Stimulated activated CD4-positive, alpha-beta T cell treated with anti-CD3 and anti-CD28 coated beads, Interleukin-4, amount 100 ng/mL, for 4 hours (primary cell): ENCODE measurements around the gene TMEM120B.
"Not testable (repeated sequence)": the region's sequence is repeated elsewhere in the genome, so short reads cannot be mapped to it uniquely, and the experiment has no call there.

Experiments
- DNase-seq, 2 experiments: peaks; one replicate each; pipeline ENCODE4 v3.0.0-alpha.2; 2020

The TMEM120B gene

DNA sequence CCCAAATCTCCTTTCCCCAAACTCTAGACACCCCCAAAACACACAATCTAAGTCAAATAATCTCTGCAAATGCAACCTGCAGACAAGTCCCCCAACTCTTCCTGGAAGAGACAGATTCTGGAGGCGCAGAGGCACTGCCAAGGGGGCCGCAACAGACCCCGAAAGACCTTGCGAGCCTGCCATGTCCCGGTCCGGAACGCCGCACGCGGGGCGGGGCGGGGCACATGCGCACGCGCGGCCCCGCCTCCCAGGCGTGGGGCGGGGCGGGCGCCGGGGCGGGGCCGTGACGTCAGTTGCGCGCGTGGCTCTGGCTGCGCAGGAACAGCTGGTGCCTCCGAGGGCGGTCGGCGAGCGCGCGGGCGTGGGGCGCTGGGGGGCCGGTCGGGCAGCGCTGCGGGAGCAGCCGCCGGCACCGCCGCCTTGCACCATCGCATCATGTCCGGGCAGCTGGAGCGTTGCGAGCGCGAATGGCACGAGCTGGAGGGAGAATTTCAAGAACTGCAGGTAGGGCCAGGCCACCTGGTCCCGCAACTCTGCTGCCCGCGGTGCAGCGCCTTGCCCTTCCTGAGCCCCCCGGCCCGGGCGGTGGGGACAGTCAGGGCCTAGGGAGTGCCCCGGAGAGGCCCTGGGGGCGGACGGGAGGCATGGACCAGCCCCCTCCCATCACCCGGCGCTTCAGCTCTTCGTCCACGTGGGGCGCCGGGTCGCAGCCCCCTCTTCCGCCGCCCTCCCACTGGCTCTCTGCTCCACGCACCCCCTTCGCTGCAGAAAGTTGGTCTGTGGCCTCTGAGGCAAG lies at the start of gene TMEM120B:
Gene TMEM120B, plus strand, starts transcription at position 292 of the 796 bp plus-strand sequence. Its CDS starts 144 bp downstream, at position 436.
- peak; percentile 82 to 86 for DNase-seq

DNA sequence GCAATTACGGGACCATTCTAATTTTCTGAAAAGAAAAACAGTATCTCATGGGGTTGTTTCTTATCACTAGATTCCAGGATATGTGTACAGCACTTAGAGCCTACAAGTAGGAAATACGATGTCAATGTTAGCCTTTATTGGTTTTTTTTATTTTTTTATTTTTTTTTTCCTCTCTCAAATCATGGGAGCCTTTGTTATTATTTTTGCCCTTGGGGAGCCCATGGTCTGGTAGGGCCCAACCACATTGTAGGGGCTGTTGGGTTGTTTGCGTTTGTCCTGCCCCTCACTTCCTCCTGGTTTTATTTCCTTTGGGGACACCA lies 49.0 kb upstream of the TMEM120B start:
- no peak for DNase-seq

DNA sequence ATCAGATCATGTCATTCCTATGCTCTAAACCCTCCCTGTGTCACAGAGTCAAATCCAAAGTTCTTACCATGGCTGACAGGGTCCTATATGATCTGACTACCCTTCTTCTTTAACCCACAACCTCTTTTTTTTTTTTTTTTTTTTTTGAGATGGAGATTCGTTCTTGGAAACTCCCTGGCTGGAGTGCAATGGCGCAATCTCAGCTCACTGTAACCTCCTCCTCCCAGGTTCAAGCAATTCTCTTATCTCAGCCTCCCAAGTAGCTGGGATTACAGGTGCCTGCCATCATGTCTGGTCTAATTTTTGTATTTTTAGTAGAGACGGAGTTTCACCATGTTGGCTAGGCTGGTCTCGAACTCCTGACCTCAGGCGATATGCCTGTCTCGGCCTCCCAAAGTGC lies 45.7 kb upstream of the TMEM120B start:
- DNase-seq = not testable (repeated sequence)

DNA sequence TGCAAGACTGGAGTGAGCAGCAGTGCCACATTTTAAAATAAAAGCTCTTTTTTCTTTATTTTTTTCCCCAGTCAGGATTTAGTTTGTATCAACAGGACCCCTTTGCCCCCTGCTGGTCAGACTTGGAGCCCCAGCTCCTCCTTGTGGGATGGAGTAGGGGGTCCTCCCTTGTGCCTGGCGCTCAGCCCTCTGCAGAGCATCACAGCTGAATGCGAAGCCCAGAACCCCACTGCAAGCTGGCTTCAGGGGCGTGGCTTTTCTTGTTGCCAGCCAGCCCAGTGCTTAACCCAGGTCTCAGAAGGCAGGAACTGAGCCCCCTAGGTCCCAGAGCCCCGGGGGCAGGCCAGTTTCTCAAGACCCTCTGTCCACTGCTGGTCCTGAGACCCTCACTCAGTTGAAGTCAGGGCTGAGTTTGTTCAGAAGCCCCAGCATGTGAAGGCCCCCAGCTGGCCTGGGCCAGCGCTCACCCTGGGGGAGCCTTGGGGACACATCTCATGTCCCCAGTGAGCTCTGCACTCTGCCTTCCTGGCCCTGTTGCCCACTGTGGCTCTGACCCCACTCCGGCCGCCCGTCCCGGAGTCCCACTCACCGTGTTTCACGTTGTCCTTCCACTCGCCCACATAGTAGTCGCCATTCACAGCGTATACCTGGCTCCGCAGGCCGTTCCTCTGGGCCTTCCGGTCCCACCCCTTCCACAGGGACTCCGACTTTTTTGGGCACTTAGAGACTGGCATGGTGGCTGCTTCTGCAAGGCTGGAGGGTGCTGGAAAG lies 43.6 kb upstream of the TMEM120B start:
- peak; percentile 52 for DNase-seq

DNA sequence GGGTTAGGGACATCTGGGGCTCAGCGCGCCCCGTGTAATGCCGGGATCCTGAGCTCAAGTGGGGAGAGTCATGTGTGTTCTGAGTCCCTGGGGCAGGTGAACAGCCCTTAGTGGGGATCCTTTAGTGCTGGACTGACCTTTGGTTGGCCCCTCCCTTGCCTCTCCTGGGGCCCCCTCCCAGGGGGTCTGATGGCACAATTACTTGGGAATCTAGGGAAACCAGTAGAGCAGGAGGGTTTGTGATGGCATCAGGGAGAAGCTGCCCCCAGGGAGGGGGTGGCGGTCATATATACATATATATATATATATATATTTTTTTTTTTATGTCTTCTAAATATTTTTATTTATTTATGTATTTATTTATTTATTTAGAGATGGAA lies 43.0 kb upstream of the TMEM120B start, which contains the start of gene MORN3:
Gene MORN3, minus strand, starts transcription at position 134 of the 380 bp plus-strand sequence. CDS start 171 bp downstream, outside the sequence.
- no peak for DNase-seq

DNA sequence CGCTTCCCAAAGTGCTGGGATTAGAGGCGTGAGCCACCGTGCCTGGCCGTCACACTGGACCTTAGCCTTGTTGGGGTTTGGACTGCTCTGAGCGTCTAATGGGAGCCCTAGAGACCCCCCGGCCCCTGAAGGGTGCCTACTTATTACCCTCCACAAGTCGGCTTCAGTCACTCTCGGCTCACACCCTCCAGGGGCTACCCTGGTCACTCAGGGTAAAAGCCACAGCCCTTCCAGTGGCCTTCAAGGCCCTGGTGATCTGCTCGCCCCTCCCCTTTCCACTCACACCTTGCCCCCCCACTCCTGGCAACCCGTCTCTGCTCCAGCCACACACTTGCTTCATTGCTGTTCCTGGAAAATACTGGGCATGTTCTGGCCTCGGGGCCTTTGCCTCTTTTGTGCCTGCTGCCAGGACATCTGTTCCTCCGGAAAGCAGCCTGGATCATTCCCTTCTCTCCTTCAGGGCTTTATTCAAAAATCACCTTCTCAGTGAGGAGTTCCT lies 39.5 kb upstream of the TMEM120B start:
- no peak for DNase-seq

DNA sequence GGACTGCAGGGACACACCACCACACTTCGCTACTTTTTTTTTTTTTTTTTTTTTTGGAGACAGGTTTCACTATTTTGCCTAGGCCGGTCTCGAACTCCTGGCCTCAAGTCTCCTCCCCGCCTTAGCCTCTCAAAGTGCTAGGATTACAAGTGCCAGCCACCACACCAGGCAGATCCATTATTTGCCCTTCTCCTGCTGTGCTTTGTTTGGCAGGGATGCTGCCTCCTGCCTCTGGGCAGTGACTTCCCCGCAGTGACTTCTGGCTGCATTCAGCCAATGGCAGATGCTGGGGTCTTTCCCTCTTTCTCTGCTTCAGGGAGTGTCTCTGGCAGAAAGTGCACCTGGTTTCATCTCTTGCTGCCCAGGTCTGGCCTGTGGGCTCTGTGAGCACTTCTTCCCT lies 36.4 kb upstream of the TMEM120B start:
- no peak for DNase-seq

DNA sequence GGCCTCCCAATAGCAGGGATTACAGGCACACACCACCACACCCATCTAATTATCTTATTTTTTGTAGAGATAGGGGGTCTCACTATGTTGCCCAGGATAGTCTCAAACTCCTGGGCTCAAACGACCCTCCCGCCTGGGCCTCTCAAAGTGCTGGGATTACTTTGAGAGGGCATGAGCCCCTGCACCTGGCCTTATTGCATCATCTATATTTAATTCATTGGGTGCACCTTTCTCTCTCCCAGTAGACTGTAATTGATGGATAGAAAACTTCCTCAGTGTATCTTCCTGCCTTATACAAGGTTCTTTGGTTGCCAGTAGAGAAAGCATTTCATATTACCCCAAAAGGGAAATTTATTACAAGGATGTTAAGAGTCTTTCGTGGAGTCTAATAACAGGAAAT lies 34.2 kb upstream of the TMEM120B start:
- no peak for DNase-seq

DNA sequence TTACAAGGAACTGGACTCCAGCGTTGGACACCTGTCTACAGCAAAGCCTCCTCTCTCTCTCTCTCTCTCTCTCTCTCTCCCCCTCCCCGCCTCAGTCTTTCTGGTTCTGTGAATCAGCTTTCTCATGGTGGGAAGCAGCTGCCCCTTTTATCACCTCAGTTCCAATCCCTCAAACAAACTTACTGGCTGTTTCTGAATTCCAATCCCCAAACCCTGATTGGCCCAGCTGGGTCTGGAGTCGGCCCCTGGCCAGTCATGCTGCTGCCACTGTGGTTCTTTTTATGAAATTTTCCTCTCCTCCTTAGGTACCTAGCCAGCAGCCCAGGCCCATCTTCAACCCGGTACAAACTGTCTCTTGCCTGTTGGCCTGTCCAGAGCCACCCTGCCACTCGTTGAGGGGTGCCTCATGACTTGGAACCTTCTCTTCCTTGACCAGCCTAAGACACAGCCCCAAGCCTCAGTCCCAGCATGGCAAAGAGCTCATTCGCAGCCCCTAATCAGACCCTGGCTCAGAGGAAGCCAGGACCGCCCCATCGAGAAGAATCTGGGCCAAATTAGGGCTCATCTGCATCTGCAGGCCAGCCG lies 33.7 kb upstream of the TMEM120B start:
- DNase-seq = no peak

DNA sequence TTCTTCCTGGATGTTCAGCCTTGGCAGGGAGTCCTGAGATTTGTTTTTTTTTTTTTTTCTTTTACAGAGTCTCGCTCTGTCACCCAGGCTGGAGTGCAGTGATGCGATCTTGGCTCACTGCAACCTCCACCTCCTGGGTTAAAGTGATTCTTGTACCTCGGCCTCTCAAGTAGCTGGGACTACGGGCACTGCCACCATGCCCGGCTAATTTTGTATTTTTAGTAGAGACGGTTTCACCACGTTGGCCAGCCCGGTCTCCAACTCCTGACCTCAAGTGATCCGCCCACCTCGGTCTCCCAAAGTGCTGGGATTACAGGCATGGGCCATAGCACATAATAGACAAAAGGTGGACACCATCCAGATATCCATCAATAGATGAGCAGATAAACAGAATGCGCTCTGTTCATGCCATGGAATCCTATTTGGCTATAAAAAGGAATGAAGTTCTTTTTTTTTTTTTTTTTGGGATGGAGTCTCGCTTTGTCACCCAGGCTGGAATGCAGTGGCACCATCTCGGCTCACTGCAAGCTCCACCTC lies 32.8 kb upstream of the TMEM120B start:
- not testable (repeated sequence) for DNase-seq

DNA sequence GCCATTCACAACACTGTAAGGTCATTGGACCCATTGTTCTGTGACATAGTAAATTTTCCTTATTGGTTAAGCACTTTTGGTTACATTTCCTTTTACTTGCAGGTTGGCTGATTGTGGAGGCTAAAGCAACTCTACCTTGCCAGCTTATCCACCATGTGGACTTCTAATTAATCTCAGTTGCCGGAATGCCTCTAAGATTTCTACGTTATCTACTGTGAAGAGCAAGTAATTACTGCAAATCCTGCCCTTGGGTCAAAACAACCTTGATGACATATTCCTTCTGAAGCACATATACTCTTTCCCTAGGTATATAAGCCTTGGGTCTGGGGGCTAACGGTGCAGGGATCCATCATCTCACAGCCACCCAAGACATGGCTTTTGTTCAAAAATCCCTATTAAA lies 23.6 kb upstream of the TMEM120B start:
- DNase-seq = no peak

DNA sequence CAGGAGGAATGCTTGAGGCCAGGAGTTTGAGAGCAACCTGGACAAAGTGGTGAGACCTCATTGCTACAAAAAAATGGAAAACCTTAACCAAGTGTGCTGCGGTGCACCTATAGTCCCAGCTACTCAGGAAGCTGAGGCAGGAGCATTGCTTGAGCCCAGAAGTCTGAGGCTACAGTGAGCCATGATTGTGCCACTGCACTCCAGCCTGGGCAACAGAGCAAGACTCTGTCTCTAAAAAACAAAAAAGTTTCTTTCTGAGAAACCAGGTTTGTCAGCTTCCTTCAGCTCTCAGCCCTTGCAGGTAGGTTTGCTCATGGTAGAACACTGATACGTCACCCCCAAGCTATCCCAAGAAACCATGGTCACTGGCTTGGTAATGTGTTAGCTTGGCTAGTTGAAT lies 23.1 kb upstream of the TMEM120B start:
- DNase-seq = no peak

DNA sequence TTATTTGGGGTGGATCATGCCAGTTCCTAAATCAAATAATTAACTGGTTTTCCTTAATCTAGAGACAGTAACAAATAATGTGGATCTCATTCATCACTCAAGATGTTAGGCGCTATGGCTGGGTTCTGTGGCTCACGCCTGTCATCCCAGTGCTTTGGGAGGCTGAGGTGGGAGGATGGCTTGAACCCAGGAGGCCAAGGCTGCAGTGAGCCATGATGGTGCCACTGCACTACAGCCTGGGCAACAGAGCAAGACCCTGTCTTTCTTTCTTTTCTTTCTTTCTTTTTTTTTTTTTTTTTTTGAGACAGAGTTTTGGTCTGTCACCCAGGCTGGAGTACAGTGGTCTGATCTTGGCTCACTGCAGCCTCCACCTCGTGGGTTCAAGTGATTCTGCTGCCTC lies 19.8 kb upstream of the TMEM120B start:
- DNase-seq = not testable (repeated sequence)

DNA sequence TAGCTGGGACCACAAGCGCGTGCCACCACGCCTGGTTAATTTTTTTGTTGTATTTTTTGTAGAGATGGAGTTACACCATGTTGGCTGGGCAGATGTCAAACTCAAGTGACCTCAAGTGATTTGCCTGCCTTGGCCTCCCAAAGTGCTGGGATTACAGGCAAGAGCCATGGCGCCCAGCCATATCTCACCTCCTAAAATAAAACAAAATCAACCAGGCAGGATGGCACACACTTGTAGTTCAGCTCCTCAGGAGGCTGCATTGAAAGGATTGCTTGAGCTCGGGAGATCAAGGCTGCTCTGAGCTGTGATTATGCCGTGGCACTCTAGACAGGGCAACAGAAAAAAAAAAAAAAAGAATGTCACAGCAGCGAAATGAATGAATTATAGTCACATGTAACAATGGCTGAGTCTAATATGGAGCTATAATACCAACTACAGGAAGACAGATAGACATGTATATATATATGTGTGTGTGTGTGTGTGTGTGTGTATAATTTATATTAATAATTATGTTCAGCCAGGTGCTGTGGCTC lies 19.3 kb upstream of the TMEM120B start:
- no peak for DNase-seq

DNA sequence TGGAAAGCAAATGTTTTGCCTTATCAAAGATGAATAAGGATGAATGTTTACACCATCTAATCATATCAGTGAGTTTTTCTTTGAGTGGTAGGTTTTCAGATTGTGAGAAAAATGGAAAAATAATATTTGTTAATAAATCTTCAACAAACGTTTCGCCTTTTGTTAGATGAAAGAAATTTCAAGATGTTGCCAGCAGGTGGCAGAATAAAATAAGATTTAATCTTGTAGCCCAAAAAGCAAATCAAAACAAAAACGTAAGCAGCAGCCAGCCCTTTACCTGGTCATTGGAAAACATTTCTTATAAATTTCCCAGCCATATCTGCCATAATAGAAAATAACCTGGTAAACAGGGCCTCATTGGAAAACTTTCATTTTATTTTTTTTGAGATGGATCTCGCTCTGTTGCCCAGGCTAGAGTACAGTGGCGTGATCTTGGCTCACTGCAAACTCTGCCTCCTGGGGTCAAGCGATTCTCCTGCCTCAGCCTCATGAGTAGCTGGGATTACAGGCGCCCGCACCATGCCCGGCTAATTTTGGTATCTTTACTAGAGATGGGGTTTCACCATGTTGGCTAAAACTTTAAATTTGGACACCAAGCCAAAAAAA lies 15.4 kb upstream of the TMEM120B start:
- no peak for DNase-seq

DNA sequence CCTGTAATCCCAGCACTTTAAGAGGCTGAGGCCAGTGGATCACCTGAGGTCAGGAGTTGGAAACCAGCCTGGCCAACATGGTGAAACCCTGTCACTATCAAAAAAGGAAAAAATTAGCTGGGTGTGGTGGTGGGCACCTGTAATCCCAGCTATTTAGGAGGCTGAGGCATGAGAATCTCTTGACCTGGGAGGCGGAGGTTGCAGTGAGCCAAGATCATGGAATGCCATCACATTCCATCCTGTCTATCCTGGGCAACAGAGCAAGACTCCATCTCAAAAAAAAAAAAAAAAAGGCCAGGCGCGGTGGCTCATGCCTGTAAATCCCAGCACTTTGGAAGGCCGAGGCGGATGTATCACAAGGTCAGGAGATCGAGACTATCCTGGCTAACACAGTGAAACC lies 14.7 kb upstream of the TMEM120B start:
- not testable (repeated sequence) for DNase-seq

DNA sequence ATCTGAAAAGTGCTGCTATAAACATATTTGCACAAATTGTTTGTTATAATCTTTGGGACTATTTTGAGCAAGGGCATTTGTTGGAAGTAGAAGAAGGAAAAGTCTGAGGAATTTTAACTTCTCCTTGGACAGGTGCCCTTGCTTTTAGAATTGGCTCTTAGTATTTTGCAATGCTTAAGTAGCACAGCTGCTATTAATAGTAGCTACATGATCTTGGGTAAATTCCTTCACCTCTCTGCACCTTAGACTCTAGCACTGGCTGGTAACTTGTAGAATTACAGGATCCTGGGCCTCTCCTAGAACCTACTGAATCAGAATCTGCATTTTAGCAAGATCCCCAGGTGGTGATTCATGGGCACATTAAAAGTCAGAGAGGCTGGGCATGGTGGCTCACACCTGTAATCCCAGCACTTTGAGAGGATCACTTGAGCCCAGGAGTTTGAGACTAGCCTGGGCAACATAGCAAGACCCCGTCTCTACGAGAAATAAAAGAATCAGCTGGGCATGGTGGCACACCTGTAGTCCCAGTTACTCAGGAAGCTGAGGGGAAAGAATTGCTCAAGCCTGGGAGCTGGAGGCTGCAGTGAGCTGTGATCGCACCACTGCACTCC lies 10.8 kb upstream of the TMEM120B start:
- no peak for DNase-seq

DNA sequence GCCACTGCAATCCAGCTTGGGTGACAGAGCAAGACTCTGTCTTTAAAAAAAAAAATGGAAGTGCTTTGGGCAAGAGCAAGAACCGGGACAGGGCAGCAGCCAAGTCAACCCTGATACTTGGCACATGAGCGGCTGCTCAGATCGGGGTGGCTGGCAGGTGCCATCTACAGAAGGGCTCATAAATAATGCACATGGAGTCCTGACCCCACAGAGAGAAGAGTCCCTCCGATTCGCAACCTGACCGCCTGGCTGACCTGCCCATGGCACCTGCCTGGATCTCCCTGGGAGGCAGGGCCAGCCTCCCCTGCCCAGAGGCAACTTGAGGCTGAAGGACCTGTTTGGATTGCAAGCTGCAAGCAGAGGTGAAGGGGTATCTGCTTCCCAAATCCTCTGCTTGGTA lies 9.6 kb upstream of the TMEM120B start:
- no peak for DNase-seq

DNA sequence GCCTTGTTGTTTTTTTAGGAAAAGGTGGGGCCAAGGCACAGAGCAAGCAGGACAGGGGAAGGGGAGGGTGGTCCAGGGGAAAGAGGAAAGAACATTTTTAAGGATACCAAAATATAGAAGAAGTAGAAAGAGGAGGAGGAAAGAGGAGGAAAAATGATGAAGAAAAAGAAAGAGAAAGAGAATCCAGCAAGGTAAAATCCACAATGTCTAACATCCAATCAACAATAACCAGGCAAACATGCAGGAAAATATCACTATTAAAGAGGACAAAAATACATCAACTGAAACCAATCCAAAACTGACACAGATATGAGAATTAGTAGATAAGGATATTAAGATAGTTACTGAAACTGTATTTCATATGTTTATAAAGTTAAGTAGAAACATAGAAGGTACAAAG lies 7.0 kb upstream of the TMEM120B start:
- no peak for DNase-seq

DNA sequence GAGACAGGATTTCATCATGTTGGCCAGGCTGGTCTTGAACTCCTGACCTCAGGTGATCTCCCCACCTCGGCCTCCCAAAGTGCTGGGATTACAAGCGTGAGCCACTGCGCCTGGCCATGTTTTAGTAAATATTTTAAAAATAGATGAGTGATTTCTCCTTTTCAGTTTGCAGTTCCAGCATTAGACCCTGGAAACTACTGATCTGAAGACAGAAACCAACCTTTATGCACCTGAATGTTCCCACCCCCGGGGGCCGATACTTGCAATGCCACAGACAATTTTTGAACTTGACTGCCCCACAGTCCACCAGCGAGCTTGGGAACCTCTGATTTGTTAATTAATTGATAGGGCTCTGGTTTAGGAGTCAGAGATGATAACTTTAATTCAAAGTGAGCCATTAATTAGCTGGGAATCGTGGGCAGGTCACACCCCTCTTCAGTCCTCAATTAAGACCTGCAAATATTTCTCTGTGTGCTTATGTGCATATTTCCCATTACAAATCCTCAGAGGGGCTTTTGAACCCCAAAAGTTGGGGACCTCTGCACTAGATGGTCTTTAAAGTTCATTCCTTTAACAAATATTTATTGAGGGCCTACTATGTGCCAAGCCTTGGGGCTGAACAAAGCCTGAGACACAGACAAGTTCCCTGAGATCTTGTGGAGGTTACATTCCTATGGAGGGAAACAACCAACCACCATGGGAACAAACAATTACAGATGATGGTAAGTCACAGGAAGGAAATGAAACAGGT lies 4.1 kb upstream of the TMEM120B start:
- DNase-seq = no peak

DNA sequence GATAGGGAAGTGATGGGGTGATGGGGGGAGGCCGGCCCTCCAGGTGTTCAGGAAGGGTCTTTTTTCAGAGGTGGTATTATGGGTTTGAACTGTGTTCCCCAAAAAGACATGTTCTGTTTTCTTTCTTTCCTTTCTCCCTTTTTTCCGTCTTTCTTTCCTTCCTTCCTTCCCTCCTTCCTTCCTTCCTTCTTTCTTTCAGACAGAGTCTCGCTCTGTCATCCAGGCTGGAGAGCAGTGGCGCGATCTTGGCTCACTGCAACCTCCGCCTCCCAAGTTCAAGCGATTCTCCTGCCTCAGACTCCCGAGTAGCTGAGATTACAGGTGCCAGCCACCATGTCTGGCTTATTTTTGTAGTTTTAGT lies 3.5 kb upstream of the TMEM120B start:
- not testable (repeated sequence) for DNase-seq
